GM12864 (cell line): Measurements from ENCODE around the gene BST1.

Experiments used
- DNase-seq: peaks from one replicate; pipeline ENCODE4 v3.0.0-alpha.2; 2011; ENCODE audit warnings: low read depth
- H3K4me3 ChIP-seq: 2 replicates; pipeline ENCODE4 v1.5.1; 2011; ENCODE audit warnings: mild to moderate bottlenecking, low read depth, low read length, control low read depth
- TF ChIP-seq, protein P1 (sequence below): IDR thresholded peaks from 2 replicates; pipeline ENCODE4 v1.5.1; 2011; ENCODE audit warnings: low read depth, mild to moderate bottlenecking, moderate library complexity, low read length, control low read depth, inconsistent platforms; ENCODE audit errors: missing control alignments

Gene BST1

DNA sequence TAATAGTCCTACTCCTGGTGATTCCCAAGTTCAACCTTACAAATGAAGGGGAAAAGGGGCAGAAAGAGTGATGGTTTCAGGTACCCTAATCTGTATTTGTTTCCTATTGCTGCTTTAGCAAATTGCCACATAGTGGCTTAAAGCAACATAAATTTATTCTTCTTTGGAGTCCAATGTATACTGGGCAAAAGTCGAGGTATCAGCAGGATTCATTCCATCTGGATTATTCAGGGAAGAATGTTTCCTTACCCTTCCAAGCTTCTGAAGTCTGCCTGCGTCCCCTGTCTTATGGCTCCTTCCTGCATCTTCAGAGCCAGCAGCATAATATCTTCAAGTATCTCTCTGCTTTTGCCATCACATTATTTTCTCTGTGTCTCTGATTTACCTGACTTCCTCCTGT lies 10.3 kb upstream of the BST1 start:
- TF ChIP-seq, protein P1, sequence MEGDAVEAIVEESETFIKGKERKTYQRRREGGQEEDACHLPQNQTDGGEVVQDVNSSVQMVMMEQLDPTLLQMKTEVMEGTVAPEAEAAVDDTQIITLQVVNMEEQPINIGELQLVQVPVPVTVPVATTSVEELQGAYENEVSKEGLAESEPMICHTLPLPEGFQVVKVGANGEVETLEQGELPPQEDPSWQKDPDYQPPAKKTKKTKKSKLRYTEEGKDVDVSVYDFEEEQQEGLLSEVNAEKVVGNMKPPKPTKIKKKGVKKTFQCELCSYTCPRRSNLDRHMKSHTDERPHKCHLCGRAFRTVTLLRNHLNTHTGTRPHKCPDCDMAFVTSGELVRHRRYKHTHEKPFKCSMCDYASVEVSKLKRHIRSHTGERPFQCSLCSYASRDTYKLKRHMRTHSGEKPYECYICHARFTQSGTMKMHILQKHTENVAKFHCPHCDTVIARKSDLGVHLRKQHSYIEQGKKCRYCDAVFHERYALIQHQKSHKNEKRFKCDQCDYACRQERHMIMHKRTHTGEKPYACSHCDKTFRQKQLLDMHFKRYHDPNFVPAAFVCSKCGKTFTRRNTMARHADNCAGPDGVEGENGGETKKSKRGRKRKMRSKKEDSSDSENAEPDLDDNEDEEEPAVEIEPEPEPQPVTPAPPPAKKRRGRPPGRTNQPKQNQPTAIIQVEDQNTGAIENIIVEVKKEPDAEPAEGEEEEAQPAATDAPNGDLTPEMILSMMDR: no peak
- DNase-seq: no peak
- no peak overlapping the region for H3K4me3 ChIP-seq

DNA sequence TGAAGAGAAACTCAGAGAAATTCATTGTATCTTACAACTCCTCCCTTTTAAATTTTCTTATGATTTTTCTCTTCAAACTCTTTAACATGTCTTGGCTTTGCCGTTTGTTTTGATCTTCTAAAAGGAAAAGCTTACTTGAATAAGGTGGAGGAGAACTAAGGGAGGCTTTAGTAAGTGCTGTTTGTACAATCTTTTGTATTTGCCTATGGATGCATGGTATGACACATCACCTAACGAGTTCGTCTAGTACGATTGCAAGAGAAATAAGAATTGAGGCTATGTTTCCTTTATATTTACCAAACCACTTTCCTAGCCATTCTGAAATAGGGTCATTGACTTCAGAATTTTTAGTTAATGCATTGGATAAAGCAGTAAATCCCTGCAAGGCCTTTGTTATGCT lies 8.4 kb upstream of the BST1 start:
- TF ChIP-seq, protein P1: no peak
- H3K4me3 ChIP-seq: no peak overlapping the region
- no peak for DNase-seq

DNA sequence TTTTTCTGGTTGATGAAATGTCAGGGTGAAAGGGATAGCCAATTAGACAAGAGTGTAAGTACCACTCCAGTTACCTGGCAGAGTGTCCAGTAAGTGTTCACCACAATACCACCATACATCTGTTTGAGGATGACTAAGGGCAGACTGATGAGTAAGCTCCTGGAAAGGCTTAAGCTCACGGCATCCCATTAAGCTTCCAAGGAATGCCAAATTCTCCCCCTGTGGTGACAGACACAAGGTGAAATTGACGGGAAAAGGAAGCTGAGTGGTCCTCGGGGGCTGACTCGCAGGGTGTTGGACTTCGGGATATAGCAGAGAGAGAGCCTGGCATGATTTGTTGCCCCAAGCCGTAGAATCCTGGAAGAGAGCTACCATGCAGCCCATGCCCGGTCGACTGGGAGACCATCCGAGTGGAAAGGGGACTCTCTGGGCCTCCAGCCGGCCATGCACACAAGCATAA lies 7.6 kb upstream of the BST1 start:
- no peak overlapping the region for H3K4me3 ChIP-seq
- DNase-seq: no peak
- TF ChIP-seq, protein P1: no peak

DNA sequence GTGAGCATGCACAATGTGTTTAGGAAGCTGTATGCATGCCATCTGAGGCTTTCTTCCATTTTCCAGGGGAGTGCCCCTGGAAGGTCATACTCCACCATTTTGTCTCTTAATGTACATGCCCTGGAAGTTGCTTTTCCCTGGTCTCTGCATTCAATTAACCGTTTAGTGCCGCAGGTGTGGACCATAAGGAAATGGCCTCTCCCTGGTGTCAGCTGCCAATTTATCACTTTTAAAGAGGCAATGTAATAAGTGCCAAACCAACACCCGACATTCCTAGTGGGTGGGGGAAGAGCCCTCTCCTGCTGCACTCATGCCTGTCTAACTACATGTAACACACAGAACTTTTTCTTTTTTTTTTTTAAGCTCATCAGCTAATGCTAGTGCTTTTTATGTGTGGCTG lies 7.1 kb upstream of the BST1 start:
- no peak overlapping the region for H3K4me3 ChIP-seq
- no peak for DNase-seq
- TF ChIP-seq, protein P1: no peak

DNA sequence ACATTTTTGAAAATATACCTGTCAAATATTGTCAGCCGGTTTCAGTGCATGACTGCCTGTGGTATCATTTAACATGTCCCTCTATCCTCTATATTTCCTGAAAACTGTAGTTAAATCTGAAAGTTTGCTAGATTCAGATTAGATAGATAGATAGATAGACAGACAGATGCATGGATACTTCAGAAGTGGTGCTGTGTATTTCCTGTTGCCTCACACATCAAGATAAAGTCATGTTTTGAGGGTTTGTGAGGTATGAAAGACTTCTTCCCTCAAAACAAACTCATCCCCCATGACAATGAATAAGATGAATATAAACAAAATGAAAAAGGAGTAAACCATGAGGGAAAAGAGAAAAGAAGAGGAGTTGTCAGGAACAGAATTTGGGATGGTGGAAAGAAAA lies 6.0 kb upstream of the BST1 start:
- TF ChIP-seq, protein P1: no peak
- H3K4me3 ChIP-seq: no peak overlapping the region
- DNase-seq: no peak

DNA sequence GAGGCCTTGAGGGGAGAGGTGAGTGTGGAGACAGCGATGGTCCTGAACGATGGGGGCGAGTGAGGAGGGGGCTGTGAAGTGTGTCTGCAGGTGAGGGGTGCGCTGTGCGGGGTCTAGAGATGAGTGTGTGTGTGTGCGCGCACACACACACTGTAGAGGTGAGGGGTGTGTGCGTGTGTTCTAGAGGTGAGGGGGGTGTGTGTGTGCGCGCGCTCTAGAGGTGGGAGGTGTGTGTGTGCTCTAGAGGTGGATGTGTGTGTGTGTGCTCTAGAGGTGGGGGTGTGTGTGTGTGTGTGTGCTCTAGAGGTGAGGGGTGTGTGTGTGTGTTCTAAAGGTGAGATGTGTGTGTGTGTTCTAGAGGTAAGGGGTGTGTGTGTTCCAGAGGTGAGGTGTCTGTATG lies 574 bp downstream of the BST1 start:
- TF ChIP-seq, protein P1: no peak
- DNase-seq: no peak
- no peak overlapping the region for H3K4me3 ChIP-seq

DNA sequence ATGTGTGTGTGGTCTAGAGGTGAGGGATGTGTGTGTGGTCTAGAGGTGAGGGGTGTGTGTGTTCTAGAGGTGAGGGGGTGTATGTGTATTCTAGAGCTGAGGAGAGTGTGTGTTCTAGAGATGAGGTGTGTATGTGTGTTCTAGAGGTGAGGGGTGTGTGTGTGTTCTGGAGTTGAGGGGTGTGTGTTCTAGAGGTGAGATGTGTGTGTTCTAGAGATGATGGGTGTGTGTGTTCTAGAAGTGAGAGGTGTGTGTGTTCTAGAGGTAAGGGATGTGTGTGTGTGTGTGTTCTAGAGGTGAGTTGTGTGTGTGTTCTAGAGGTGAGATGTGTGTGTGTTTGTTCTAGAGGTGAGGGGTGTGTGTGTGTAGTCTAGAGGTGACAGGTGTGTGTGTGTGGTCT lies 1.3 kb downstream of the BST1 start:
- TF ChIP-seq, protein P1: no peak
- H3K4me3 ChIP-seq: no peak overlapping the region
- DNase-seq: no peak
